ENCODE data around the gene BANF2. TPM values are rescaled to one million over a fixed set of nuclear protein-coding genes. Genes with fewer than 3 reads are reported as not detected.
A peak's percentile ranks its signal among the peaks of the same experiment; 100 is the strongest.

The BANF2 gene
- total and polyA plus RNA-seq, 2 of the 13 experiments (the other 11 are each of a cell fraction or from before 2014, with no cell fraction given) = 0.35 TPM; not detected in 1

DNA sequence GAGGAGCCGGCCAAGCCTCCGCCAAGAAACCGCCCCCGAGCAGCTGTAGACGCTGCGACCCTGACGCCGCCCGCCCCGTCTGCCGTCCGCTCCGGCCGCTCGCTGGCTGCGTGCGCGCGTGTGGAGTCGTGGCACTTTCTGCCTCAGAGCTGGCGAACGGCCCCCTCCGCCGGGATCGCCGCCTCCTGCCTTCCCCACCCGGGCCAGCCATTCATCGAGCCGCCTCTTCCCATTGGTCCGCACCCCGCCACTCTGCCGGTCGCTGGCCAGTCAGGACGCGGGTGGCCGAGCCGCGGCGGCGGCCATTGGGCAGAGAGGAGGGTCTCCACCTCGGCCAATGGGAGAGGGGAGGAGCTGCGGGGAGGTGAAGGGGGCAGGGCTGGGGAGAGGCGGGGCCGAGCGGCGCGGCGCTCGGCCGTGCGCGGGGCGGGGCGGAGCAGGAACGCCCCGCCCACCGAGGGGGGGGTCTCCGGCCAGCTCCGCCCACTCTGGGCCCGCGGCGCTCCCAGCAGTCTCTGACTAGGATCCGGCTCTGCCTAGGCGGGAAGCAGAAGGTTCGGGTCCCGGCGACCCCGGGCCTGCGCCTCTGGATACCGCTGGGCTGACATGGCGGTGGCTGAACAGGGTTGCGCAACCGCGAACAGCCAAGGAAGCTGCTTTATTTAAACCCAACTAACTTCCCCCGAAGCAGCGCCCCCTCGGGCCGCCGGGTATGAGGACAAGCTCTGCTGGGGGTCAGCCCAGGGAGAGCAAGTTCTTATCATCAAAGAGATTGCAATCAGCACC, 17.5 kb upstream of the BANF2 start, which contains the start of gene RRBP1 (continued):
- TF ChIP-seq LCORL (IDR thresholded peaks at IDR 0.05) (no peak), LCORL (CRISPR knock-in tag; IDR thresholded peaks at IDR 0.05) (no peak), PCBP1 (IDR thresholded peaks at IDR 0.05; ENCODE audit: borderline replicate concordance, low read depth, low read length) (peak; percentile 73; the same call in 1 of the 2 replicates), ZBTB33 (CRISPR knock-in tag; IDR thresholded peaks at IDR 0.05) (peak; percentile 61), LBX2 (CRISPR knock-in tag; IDR thresholded peaks at IDR 0.05; ENCODE audit: borderline replicate concordance) (peak; percentile 53; the same call in 1 of the 2 replicates), MATR3 (CRISPR knock-in tag; IDR thresholded peaks at IDR 0.05) (no peak), SAFB2 (CRISPR knock-in tag; IDR thresholded peaks at IDR 0.05; ENCODE audit: borderline replicate concordance, low read depth) (peak; percentile 85; the same call in 1 of the 2 replicates), ARNT (IDR thresholded peaks at IDR 0.05) (no peak), ATF2 (CRISPR knock-in tag; IDR thresholded peaks at IDR 0.05) (peak; percentile 72; the same call in 1 of the 2 replicates), ZNF124 (CRISPR knock-in tag; IDR thresholded peaks at IDR 0.05) (peak; percentile 85), HNRNPUL1 (IDR thresholded peaks at IDR 0.05; ENCODE audit: low read depth, low read length) (peak; percentile 22; the same call in 1 of the 2 replicates), HOXA7 (CRISPR knock-in tag; IDR thresholded peaks at IDR 0.05) (no peak), POLR2A (IDR thresholded peaks at IDR 0.05; ENCODE audit: insufficient read depth in 1 of 2, low read depth in 2 of 2, low read length in 2 of 2) (peak; percentile 98 to 99), ZNF30 (CRISPR knock-in tag; IDR thresholded peaks at IDR 0.05) (no peak), ZFP1 (CRISPR knock-in tag; IDR thresholded peaks at IDR 0.05) (peak; percentile 34; the same call in 1 of the 2 replicates), HMG20B (CRISPR knock-in tag; conservative IDR thresholded peaks at IDR 0.05) (peak; percentile 77), ZNF879 (CRISPR knock-in tag; IDR thresholded peaks at IDR 0.05) (peak; percentile 86; the same call in 1 of the 2 replicates), ZBTB38 (CRISPR knock-in tag; IDR thresholded peaks at IDR 0.05) (peak; percentile 75), ZNF382 (CRISPR knock-in tag; IDR thresholded peaks at IDR 0.05; ENCODE audit: borderline replicate concordance) (no peak), SNRNP70 (IDR thresholded peaks at IDR 0.05; ENCODE audit: low read depth, low read length) (no peak), FOXA3 (CRISPR knock-in tag; IDR thresholded peaks at IDR 0.05) (peak; percentile 72), SMAD1 (CRISPR knock-in tag; IDR thresholded peaks at IDR 0.05; ENCODE audit: borderline replicate concordance, low read depth) (peak; percentile 95), ISX (CRISPR knock-in tag; conservative IDR thresholded peaks at IDR 0.05) (0 out of 2 replicates have a peak, but pooled peaks have one; percentile 81), ZNF777 (CRISPR knock-in tag; IDR thresholded peaks at IDR 0.05) (peak; percentile 99)
- TF ChIP-seq, protein P1, sequence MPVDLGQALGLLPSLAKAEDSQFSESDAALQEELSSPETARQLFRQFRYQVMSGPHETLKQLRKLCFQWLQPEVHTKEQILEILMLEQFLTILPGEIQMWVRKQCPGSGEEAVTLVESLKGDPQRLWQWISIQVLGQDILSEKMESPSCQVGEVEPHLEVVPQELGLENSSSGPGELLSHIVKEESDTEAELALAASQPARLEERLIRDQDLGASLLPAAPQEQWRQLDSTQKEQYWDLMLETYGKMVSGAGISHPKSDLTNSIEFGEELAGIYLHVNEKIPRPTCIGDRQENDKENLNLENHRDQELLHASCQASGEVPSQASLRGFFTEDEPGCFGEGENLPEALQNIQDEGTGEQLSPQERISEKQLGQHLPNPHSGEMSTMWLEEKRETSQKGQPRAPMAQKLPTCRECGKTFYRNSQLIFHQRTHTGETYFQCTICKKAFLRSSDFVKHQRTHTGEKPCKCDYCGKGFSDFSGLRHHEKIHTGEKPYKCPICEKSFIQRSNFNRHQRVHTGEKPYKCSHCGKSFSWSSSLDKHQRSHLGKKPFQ (CRISPR knock-in tag; IDR thresholded peaks at IDR 0.05; ENCODE audit: insufficient replicate concordance) = peak; percentile 85

All from HepG2 (cell line).